H1 (cell line): Measurements from ENCODE around the gene P2RX1. TPM values are rescaled to one million over a fixed set of nuclear protein-coding genes. Genes with fewer than 3 reads are reported as not detected.

ENCODE experiments used
- BRCA1 ChIP-seq: IDR thresholded peaks from 2 replicates; pipeline ENCODE4 v1.6.1; 2012; ENCODE audit warnings: low read depth, low read length, improper control_type of control experiment
- CBX8 ChIP-seq: fragments of 300-800, 300-1000 bp; sonication (generic); IDR thresholded peaks from 2 replicates; pipeline ENCODE4 v1.7.1; 2016; ENCODE audit warnings: low read depth, low read length, borderline replicate concordance
- CTBP2 ChIP-seq: IDR thresholded peaks from 2 replicates; pipeline ENCODE4 v1.7.0; 2011; ENCODE audit warnings: borderline replicate concordance, mild to moderate bottlenecking, moderate library complexity, mixed read lengths, low read length; ENCODE audit not compliant: insufficient read depth, insufficient read length
- FOSL1 ChIP-seq: IDR thresholded peaks from 2 replicates; pipeline ENCODE4 v1.6.1; 2011; ENCODE audit warnings: mild to moderate bottlenecking, low read depth, low read length, moderate library complexity; ENCODE audit not compliant: insufficient read depth
- KDM4A ChIP-seq: IDR thresholded peaks from one replicate; pipeline ENCODE4 v1.7.1; 2012; ENCODE audit warnings: low read depth, mild to moderate bottlenecking, moderate library complexity, low read length, inconsistent platforms; ENCODE audit not compliant: severe bottlenecking
- NANOG ChIP-seq: IDR thresholded peaks from 2 replicates; pipeline ENCODE4 v1.6.1; 2011; ENCODE audit warnings: low read length, low read depth, mild to moderate bottlenecking, inconsistent platforms; ENCODE audit not compliant: insufficient read depth, poor library complexity, severe bottlenecking
- PHF8 ChIP-seq: fragments of 200-600 bp; sonication (generic); conservative IDR thresholded peaks from 2 replicates; pipeline ENCODE4 v1.7.1; 2012; ENCODE audit warnings: low read depth, mild to moderate bottlenecking, inconsistent platforms, low read length, moderate library complexity
- RAD21 ChIP-seq, 2 experiments: IDR thresholded peaks in 1 of 2; conservative IDR thresholded peaks in 1 of 2; 2 replicates each; pipeline ENCODE4 v1.6.1; 2011; ENCODE audit warnings: low read depth in 2 of 2, low read length in 2 of 2, improper control_type of control experiment in 1 of 2, inconsistent platforms in 1 of 2, mild to moderate bottlenecking in 1 of 2, moderate library complexity in 1 of 2
- RFX5 ChIP-seq: IDR thresholded peaks from 2 replicates; pipeline ENCODE4 v1.6.1; 2011; ENCODE audit warnings: low read depth, low read length, improper control_type of control experiment, borderline replicate concordance
- RNF2 ChIP-seq: fragments of 200-900, 300-1000 bp; sonication (generic); IDR thresholded peaks from 2 replicates; pipeline ENCODE4 v1.7.1; 2016; ENCODE audit warnings: borderline replicate concordance, low read depth, mild to moderate bottlenecking, antibody characterized with exemption, low read length; ENCODE audit not compliant: poor library complexity, severe bottlenecking; ENCODE audit errors: missing control alignments
- SIRT6 ChIP-seq: IDR thresholded peaks from one replicate; pipeline ENCODE4 v1.7.1; 2012; ENCODE audit warnings: low read length, inconsistent platforms
- SP1 ChIP-seq: IDR thresholded peaks from 2 replicates; pipeline ENCODE4 v1.6.1; 2011; ENCODE audit warnings: low read depth, low read length
- polyA plus RNA-seq, 7 experiments: library from polyadenylated mRNA; depleted of rRNA in 3 of 7; stranded (reverse) in 5 of 7; unstranded in 2 of 7; fragments of >200 nt in 5 of 7; fragments of 200-250 nt in 2 of 7; gene quantifications; 1 replicate in 5 of 7; 2 replicates in 1 of 7; 4 replicates in 1 of 7; pipeline versions ENCODE4 v1.2.1 to v1.2.3, GENCODE V29; 2011 to 2013; ENCODE audit warnings: missing spikeins in 2 of 7, mixed read lengths in 2 of 7
- total RNA-seq: library from RNA; stranded (reverse); fragmentation: NEBNext Ultra II Directional; extraction: Animal tissue kit (Norgen Biotek cat#: 25700); gene quantifications from 2 replicates; pipeline ENCODE4 v1.2.1, GENCODE V29; 2021

Gene P2RX1
- total and polyA plus RNA-seq, 2 of the 8 experiments (the other 6 are each of a cell fraction or from before 2014, with no cell fraction given), result 0.45 to 1.1 TPM

DNA sequence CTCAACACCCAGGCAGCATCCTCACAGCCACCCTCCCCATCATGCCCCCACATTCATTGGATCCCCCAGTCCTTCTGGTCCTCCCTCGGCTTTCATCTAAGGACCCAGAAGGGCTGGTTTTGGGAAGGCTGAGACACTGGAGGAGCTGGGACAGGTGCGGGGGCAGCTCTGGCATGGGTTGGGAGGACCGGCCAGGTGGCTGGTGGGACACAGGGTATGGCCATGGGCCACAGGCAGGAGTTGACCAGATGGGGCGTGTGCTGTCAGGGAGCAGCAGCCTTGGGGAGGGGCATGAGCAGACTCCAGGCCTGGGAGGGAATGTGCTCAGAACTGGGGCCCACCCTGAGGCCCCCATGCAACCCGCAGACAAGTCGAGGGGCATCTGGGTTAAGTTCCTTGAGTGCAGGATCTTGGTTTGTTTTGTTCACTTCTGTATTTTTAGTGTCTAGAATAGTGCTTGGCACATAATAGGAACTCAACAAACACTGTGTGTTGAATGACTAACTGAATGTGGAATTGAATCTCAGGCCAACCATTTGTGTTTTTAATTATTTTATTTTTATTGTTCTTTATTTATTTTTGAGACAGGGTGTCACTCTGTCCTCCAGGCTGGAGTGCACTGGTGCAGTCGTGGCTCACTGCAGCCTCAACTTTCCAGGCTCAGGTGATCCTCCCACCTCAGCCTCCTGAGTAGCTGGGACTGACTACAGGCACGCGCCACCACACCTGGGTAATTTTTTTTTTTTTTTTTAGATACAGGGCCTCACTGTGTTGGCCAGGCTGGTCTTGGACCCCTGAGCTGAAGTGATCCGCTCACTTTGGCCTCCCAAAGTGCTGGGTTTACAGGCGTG is 5.6 kb downstream of the P2RX1 start (continued):
- no peak for TF ChIP-seq RAD21 (IDR thresholded peaks at IDR 0.05 in 1 of 2, conservative IDR thresholded peaks at IDR 0.05 in 1 of 2; ENCODE audit: low read depth in 2 of 2, low read length in 2 of 2)
- no peak for TF ChIP-seq CTBP2
- no peak for TF ChIP-seq RFX5
- TF ChIP-seq CBX8, result no peak
- no peak for TF ChIP-seq RNF2
- TF ChIP-seq FOSL1, result no peak
- TF ChIP-seq SP1, result no peak
- no peak for TF ChIP-seq SIRT6
- TF ChIP-seq PHF8, result no peak
- TF ChIP-seq NANOG, result no peak
- no peak for TF ChIP-seq BRCA1
- TF ChIP-seq KDM4A, result no peak
